Thymus (tissue), 11 donors: Measurements from ENCODE around the gene LMF1. TPM values are rescaled to one million over a fixed set of nuclear protein-coding genes. Genes with fewer than 3 reads are reported as not detected.

Source experiments
- DNase-seq, 9 donors: peaks; one replicate each; pipeline ENCODE4 v3.0.0-alpha.2; 2013; ENCODE audit warnings: low spot score in 9 of 9, low read depth in 6 of 9, missing footprints in 1 of 9
- H3K27ac ChIP-seq, 2 donors: one replicate each; pipeline ENCODE4 v1.5.1; 2013; ENCODE audit warnings: control low read depth in 1 of 2, low read depth in 1 of 2, low read length in 1 of 2, mild to moderate bottlenecking in 1 of 2, moderate library complexity in 1 of 2
- H3K27me3 ChIP-seq, 2 donors: one replicate each; pipeline ENCODE4 v1.5.1; 2013; ENCODE audit warnings: low read length in 1 of 2; ENCODE audit not compliant: control insufficient read depth in 2 of 2, insufficient read depth in 1 of 2
- H3K36me3 ChIP-seq, 2 donors: one replicate each; pipeline ENCODE4 v1.5.1; 2013; ENCODE audit warnings: low read length in 1 of 2, mild to moderate bottlenecking in 1 of 2, moderate library complexity in 1 of 2; ENCODE audit not compliant: control insufficient read depth in 2 of 2, insufficient read depth in 2 of 2
- H3K4me1 ChIP-seq, 2 donors: one replicate each; pipeline ENCODE4 v1.5.1; 2013; ENCODE audit warnings: low read length in 2 of 2; ENCODE audit not compliant: control insufficient read depth in 2 of 2, insufficient read depth in 2 of 2
- H3K4me3 ChIP-seq, 2 donors: one replicate each; pipeline ENCODE4 v1.5.1; 2013; ENCODE audit warnings: low read length in 2 of 2, control low read depth in 1 of 2, mild to moderate bottlenecking in 1 of 2
- H3K9me3 ChIP-seq, 2 donors: one replicate each; pipeline ENCODE4 v1.5.1; 2013; ENCODE audit warnings: low read length in 1 of 2, mild to moderate bottlenecking in 1 of 2; ENCODE audit not compliant: control insufficient read depth in 2 of 2, insufficient read depth in 1 of 2
- WGBS: extraction: QIAGEN DNeasy Blood & Tissue Kit; methylation state at CpG from one replicate; pipeline ENCODE4 v1.1.7; 2013; 5-methylcytosine and 5-hydroxymethylcytosine counted together
- polyA plus RNA-seq: library from polyadenylated mRNA; stranded (reverse); fragments of 200-250 nt; gene quantifications from one replicate; pipeline ENCODE4 v1.2.3, GENCODE V29; 2013
- total RNA-seq: library from RNA; stranded (reverse); fragments of 120-200 nt; gene quantifications from one replicate; pipeline ENCODE4 v1.2.4, GENCODE V29; 2013
- donor health status: healthy.

The LMF1 gene
- total and polyA plus RNA-seq, 2 donors, result 8.9 to 22.8 TPM

DNA sequence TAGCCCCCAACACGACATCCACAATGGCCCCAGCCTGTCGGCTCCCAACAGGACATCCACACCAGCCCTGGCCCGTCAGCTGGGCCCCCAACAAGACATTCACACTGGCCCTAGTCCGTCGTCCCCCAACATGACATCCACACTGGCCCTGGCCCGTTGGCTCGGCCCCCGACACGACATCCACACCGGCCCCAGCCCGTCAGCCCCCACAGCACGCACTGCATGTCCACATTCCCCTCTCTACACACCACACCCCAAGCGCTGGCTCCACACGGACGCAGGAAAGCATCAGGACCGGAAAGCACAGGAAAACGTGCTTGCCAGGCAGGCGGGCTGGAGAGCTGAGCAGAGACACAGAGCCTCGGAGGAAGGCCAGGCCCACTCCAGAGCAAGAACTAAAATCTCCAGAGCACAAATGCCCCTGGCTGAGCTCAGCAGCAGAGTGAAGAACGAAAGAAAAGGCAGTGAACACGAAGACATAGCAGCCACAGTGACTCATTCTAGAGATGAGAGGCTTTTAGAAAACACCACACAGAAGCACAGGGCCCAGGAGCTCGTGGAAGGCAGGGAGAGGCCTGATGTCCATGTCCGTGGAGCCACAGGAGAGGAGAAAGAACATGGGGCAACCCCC, 50.6 kb downstream of the LMF1 start:
- DNase-seq, result no peak
- Histone ChIP-seq H3K9me3 (peaks cover 6 to 22% of the 10 kb centered on the region in 2 donors), H3K27me3 (no peaks in the 10 kb centered on the region), H3K36me3 (no peaks in the 10 kb centered on the region), H3K4me3 (no peak overlapping the region), H3K4me1 (no peaks in the 10 kb centered on the region), H3K27ac (peak overlapping the region in 1 of 2 donors; percentile 52)
- 93% methylated on average over 23 of the region's 23 CpGs for WGBS

DNA sequence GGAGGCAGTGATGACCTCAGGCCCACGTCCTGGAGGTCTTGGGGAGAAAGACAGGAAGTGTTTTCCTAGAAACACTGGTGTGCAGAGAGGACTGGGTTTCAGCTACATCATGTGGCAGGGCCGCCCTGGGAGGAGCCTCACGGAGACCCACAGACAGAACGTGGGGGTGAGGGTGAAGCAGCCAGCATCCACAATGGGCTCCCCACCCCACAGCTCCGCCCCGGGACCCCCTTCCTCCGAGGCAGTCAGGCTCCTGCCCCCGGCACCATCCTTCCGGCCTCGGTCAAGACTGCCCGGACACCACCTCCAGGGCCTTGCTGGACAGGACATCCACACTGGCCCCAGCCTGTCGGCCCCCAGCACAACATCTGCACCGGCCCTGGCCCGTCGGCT, 51.1 kb downstream of the LMF1 start:
- WGBS, result 97% methylated on average over 15 of the region's 15 CpGs
- H3K27me3 ChIP-seq, result no peaks in the 10 kb centered on the region
- no peak for DNase-seq
- no peak overlapping the region for H3K4me3 ChIP-seq
- H3K36me3 ChIP-seq, result no peaks in the 10 kb centered on the region
- peaks cover 6 to 22% of the 10 kb centered on the region in 2 donors for H3K9me3 ChIP-seq
- H3K4me1 ChIP-seq, result no peaks in the 10 kb centered on the region
- peak overlapping the region in 1 of 2 donors; percentile 52 for H3K27ac ChIP-seq

DNA sequence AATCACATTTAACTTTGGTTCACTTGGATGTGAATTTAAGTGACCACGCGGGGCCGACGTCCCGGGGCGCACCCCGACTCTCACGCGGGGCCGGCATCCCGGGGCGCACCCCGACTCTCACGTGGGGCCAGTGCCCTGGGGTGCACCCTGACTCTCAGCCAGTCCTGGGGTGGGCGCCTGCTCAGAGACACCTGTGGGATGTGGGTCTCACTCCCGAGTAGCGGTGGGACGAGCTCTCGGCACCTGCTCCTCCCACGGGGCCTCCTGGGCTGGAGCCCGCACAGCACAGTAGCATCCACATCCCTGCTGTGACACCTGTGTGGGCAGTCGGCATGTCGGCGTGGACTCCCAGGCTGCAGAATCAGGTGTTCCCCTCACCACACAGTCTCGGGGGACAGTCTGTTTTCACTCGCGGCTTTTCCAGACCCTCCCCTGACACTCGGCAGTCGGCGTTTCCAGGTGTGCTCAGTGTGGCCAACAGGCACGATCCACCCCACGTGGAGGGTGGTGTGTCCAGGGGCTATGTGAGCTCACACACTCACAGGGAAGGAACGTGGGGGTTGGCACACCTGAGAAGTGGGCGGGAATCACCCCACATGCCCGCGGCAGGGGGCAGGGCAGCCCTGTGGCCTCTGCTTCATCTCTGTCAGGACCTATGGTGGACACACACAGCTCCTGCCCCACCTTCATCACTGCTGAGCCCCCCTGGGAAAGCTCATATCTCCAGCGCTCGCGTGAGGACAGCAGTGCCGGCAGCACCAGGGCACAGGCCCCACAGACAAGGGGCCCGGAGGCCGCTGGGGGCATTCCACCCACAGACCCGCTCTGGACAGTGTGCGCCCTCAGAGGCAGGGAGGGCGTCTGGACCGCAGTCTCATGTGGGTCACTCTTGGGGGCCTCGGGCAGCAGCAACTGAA, 51.8 kb downstream of the LMF1 start:
- no peak for DNase-seq
- Histone ChIP-seq H3K36me3 (no peaks in the 10 kb centered on the region), H3K4me1 (no peaks in the 10 kb centered on the region), H3K9me3 (peaks cover 8 to 19% of the 10 kb centered on the region in 2 donors), H3K27me3 (no peaks in the 10 kb centered on the region), H3K27ac (no peak overlapping the region), H3K4me3 (no peak overlapping the region)
- 97% methylated on average over 47 of the region's 47 CpGs for WGBS

DNA sequence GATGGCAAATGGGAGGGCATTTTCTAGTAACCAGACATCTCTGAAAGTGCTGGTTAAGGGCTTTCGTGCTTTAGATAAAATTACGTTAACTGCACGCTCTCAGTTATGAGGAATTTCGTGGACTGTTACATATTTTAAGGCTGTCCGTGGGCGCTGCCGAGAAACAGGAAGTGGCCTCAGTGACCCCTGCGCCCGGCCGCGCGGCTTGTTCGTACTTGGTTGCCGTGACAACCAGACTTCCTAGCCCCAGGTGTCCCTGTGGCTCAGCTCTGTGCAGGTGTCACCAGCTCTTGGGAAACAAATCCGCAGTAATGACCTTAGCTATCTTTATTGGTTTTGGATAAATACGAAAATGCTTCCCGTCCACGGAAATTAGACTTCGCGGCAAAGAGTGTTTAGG, 52.7 kb downstream of the LMF1 start:
- Histone ChIP-seq H3K36me3 (no peaks in the 10 kb centered on the region), H3K27me3 (no peaks in the 10 kb centered on the region), H3K27ac (no peak overlapping the region), H3K9me3 (peaks cover 5 to 13% of the 10 kb centered on the region in 2 donors), H3K4me1 (no peaks in the 10 kb centered on the region), H3K4me3 (no peak overlapping the region)
- DNase-seq, result no peak
- 94% methylated on average over 20 of the region's 20 CpGs for WGBS

DNA sequence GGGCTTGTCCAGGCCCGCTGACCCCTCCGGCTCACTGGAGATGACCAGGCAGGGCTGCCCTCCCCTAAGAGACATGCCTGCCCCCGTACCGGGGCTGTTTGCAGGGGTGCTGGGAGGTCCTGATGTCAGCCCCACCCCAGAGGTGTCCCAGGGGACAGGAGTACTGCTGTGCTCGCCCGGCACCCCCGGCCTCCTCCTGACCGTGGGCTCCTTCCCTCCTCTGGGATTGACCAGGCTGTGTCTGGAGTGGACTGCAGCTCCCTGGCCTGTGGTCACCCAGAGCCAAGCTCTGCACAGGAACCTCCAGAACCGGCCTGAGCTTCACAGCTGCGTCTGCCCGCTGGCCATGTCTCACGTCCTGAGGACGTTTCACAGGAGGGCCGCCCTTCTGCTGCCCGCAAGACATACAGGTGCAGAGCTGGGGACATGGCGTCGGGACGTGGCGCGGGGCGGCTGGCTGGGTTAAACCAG, 53.2 kb downstream of the LMF1 start:
- Histone ChIP-seq H3K36me3 (no peaks in the 10 kb centered on the region), H3K27ac (no peak overlapping the region), H3K4me1 (no peaks in the 10 kb centered on the region), H3K9me3 (peaks cover 3 to 10% of the 10 kb centered on the region in 2 donors), H3K27me3 (no peaks in the 10 kb centered on the region), H3K4me3 (no peak overlapping the region)
- 99% methylated on average over 21 of the region's 21 CpGs for WGBS
- no peak for DNase-seq

DNA sequence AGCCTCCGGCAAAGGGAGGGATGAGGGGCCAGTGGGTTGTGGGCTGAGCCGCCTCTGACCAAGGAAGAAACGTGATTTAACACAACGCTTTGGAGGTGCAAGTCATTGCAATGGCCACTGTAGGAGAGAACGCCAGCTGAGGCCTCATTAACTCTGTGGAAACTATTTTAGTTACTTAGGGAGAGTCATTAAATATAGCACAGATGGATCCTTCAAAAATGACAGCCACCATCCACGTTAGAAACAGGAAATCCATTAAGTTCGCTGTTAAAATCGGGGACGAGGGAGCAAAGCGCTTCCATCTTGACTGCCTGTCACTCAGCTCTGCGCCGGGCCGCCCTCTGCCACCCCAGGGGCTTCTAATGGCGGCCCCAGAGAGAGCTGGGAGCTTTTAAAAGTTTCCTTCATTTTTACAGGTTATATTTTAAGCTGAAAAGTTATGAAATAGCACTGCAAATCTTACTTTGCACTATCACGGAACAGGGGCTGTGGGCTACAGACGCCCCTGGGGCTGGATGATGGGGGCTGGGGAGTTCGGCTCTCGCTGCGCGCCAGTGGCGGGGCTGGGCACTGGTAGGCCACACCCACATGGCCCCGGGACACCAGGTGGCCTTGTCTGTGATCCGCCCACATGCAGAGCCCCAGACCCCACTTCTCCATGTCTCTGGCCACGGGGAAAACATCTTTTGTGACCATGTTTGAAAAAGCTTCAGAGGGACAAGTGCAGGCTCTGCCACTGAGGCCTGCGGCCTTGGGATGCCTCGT, 54.6 kb downstream of the LMF1 start:
- WGBS, result 95% methylated on average over 26 of the region's 26 CpGs
- DNase-seq, result no peak
- peaks cover 0 to 3% of the 10 kb centered on the region in 2 donors for H3K9me3 ChIP-seq

DNA sequence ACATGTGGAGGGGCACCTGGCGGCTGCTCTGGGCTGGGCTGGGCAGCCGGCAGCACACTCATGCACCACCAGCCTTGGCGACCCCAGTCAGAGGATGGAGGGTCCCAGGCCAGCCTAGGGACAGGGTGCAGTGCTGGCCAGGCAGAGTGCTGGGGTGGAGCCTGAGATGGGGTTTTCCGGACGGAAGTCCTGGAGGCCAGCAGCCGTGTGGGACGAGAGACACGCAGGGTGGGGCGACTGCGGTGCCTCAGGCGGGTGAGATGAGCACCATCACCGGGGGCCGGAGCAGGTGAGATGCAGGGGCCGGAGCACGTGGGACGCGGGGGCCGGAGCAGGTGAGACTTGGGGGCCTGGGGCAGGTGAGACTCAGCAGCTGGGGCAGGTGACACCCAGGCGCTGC, 55.2 kb downstream of the LMF1 start:
- Histone ChIP-seq H3K27ac (no peak overlapping the region), H3K4me3 (no peak overlapping the region), H3K9me3 (peaks cover 0 to 3% of the 10 kb centered on the region in 2 donors), H3K4me1 (no peaks in the 10 kb centered on the region), H3K27me3 (no peaks in the 10 kb centered on the region), H3K36me3 (no peaks in the 10 kb centered on the region)
- DNase-seq, result no peak
- WGBS, result 98% methylated on average over 19 of the region's 19 CpGs

More for the DNA sequence above, 54.6 kb downstream of the LMF1 start:
- no peaks in the 10 kb centered on the region for H3K27me3 ChIP-seq
- no peak overlapping the region for H3K27ac ChIP-seq
- H3K36me3 ChIP-seq, result no peaks in the 10 kb centered on the region
- H3K4me1 ChIP-seq, result no peaks in the 10 kb centered on the region
- H3K4me3 ChIP-seq, result no peak overlapping the region

DNA sequence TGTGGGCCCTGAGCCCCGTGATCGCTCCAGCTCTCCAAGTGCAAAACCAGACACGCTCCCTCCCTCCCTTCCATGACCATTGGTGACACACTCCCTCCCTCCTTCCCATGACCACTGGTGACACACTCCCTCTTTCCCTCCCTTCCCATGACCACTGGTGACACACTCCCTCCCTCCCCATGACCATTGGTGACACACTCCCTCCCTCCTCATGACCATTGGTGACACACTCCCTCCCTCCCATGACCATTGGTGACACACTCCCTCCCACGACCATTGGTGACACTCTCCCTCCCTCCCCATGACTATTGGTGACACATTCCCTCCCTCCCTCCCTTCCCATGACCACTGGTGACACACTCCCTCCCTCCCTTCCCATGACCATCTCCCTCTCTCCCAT, 56.3 kb downstream of the LMF1 start:
- peak in 3 of 9 donors; percentile 2 to 15 (median 3) for DNase-seq
- no peak overlapping the region for H3K4me3 ChIP-seq
- 77% methylated on average over 4 of the region's 4 CpGs for WGBS

More for the DNA sequence above, 56.3 kb downstream of the LMF1 start:
- Histone ChIP-seq H3K27ac (no peak overlapping the region), H3K9me3 (peaks cover 0 to 2% of the 10 kb centered on the region in 2 donors), H3K4me1 (no peaks in the 10 kb centered on the region), H3K27me3 (no peaks in the 10 kb centered on the region), H3K36me3 (peaks cover 2 to 5% of the 10 kb centered on the region in 2 donors)
